ENCODE data around the gene KRTAP17-1. TPM values are rescaled to one million over a fixed set of nuclear protein-coding genes. Genes with fewer than 3 reads are reported as not detected.

The KRTAP17-1 gene
- total RNA-seq, 1 experiment from 2014 or later: not detected

- Histone ChIP-seq H3K27me3 (ENCODE audit: insufficient read depth, low read depth) (no peaks in the 10 kb centered on the region), H3K27ac (no peak overlapping the region), H3K36me3 (ENCODE audit: low read depth) (no peaks in the 10 kb centered on the region), H3K9me3 (ENCODE audit: insufficient read depth, low read depth) (0 out of 2 replicates have a peak, but pooled peaks cover 7% of the 10 kb centered on the region), H3K79me2 (ENCODE audit: low read depth) (no peaks in the 10 kb centered on the region), H4K20me1 (ENCODE audit: insufficient read depth) (no peaks in the 10 kb centered on the region), H2AFZ (no peak overlapping the region), H3K4me3 (no peak overlapping the region), H3K4me1 (replicated peaks; ENCODE audit: insufficient read depth) (peaks cover 40% of the 10 kb centered on the region), H3K9me2 (ENCODE audit: insufficient read depth) (no peaks in the 10 kb centered on the region), H3K4me2 (no peak overlapping the region), H3F3A (ENCODE audit: insufficient read depth, low read depth) (peaks cover 13% of the 10 kb centered on the region; the same call in 1 of the 2 replicates)
- TF ChIP-seq EZH2 (IDR thresholded peaks at IDR 0.05; ENCODE audit: low read depth): no peak
- no TSS peak for BruUV-seq (replicated peaks)
- no peak for DNase-seq
- intact Hi-C loops (cut with micrococcal nuclease; ENCODE audit: unreplicated experiment): no loop called here
- ChIA-PET POLR2A (ENCODE audit: unreplicated experiment) (no interaction called here), CTCF (no interaction called here)
Measured at GRCh38 chr17:41343029-41343428, 27.5 kb upstream of the KRTAP17-1 start.

- TF ChIP-seq EZH2 (IDR thresholded peaks at IDR 0.05; ENCODE audit: low read depth) (no peak), CTCF (conservative IDR thresholded peaks at IDR 0.05) (no peak)
- H3K4me1 ChIP-seq (replicated peaks; ENCODE audit: insufficient read depth): peaks cover 43% of the 10 kb centered on the region
- H3K27me3 ChIP-seq (ENCODE audit: insufficient read depth, low read depth): no peaks in the 10 kb centered on the region
- H3K9me3 ChIP-seq (ENCODE audit: insufficient read depth, low read depth): 0 out of 2 replicates have a peak, but pooled peaks cover 7% of the 10 kb centered on the region
- BruUV-seq (replicated peaks): no TSS peak
- 0 out of 2 replicates have a peak overlapping the region, but pooled peaks have one; percentile 2 for H2AFZ ChIP-seq
- H3K36me3 ChIP-seq (ENCODE audit: low read depth): no peaks in the 10 kb centered on the region
- peak overlapping the region; percentile 40 for H3K27ac ChIP-seq
- no peak overlapping the region for H3K4me3 ChIP-seq
- H3K4me2 ChIP-seq: peak overlapping the region; percentile 27; the same call in 1 of the 2 replicates
- no peaks in the 10 kb centered on the region for H3K79me2 ChIP-seq (ENCODE audit: low read depth)
- H3F3A ChIP-seq (ENCODE audit: insufficient read depth, low read depth): peaks cover 10% of the 10 kb centered on the region; the same call in 1 of the 2 replicates
- DNase-seq: no peak
- ChIA-PET CTCF (no interaction called here), POLR2A (ENCODE audit: unreplicated experiment) (interaction anchor here (0.6 kb wide), 1 partner anchor 9 kb away, joined by 4 read pairs; no protein-coding TSS in a partner anchor)
- intact Hi-C loops (cut with micrococcal nuclease; ENCODE audit: unreplicated experiment): no loop called here
- H4K20me1 ChIP-seq (ENCODE audit: insufficient read depth): no peaks in the 10 kb centered on the region
- no peaks in the 10 kb centered on the region for H3K9me2 ChIP-seq (ENCODE audit: insufficient read depth)
Measured at GRCh38 chr17:41340934-41341861, 25.7 kb upstream of the KRTAP17-1 start.

GRCh38 chr17:41340494-41340893 is 25.0 kb upstream of the KRTAP17-1 start:
- Histone ChIP-seq H3K9me2 (ENCODE audit: insufficient read depth) (no peaks in the 10 kb centered on the region), H3K36me3 (ENCODE audit: low read depth) (no peaks in the 10 kb centered on the region), H3K4me3 (no peak overlapping the region), H3K27ac (0 out of 2 replicates have a peak overlapping the region, but pooled peaks have one; percentile 40), H3K79me2 (ENCODE audit: low read depth) (no peaks in the 10 kb centered on the region), H3K27me3 (ENCODE audit: insufficient read depth, low read depth) (no peaks in the 10 kb centered on the region), H3K4me1 (replicated peaks; ENCODE audit: insufficient read depth) (peaks cover 43% of the 10 kb centered on the region), H3F3A (ENCODE audit: insufficient read depth, low read depth) (peaks cover 10% of the 10 kb centered on the region; the same call in 1 of the 2 replicates), H3K9me3 (ENCODE audit: insufficient read depth, low read depth) (0 out of 2 replicates have a peak, but pooled peaks cover 7% of the 10 kb centered on the region), H4K20me1 (ENCODE audit: insufficient read depth) (no peaks in the 10 kb centered on the region), H2AFZ (0 out of 2 replicates have a peak overlapping the region, but pooled peaks have one; percentile 2), H3K4me2 (peak overlapping the region; percentile 62)
- intact Hi-C loops (cut with micrococcal nuclease; ENCODE audit: unreplicated experiment): no loop called here
- CTCF ChIA-PET: no interaction called here
- BruUV-seq (replicated peaks): no TSS peak
- DNase-seq: no peak
- TF ChIP-seq EZH2 (IDR thresholded peaks at IDR 0.05; ENCODE audit: low read depth): no peak
- no peak for TF ChIP-seq CTCF (conservative IDR thresholded peaks at IDR 0.05)
- POLR2A ChIA-PET (ENCODE audit: unreplicated experiment): no interaction called here
